H7 (cell line): ENCODE measurements around the gene STXBP4. TPM values are rescaled to one million over a fixed set of nuclear protein-coding genes. Genes with fewer than 3 reads are reported as not detected.
A peak's percentile ranks its signal among the peaks of the same experiment; 100 is the strongest.

Source experiments
- DNase-seq: peaks from one replicate; pipeline ENCODE4 v3.0.0; 2012
- H3K27me3 ChIP-seq: 2 replicates; pipeline ENCODE4 v1.6.0; 2011; ENCODE audit warnings: mild to moderate bottlenecking, low read length; ENCODE audit not compliant: control insufficient read depth, insufficient read depth
- H3K36me3 ChIP-seq: replicated peaks from 2 replicates; pipeline ENCODE4 v1.5.1; 2011; ENCODE audit warnings: low read length; ENCODE audit not compliant: control insufficient read depth, insufficient read depth
- H3K4me3 ChIP-seq: 2 replicates; pipeline ENCODE4 v1.5.1; 2011; ENCODE audit warnings: low read depth, mild to moderate bottlenecking, control low read depth, low read length, moderate library complexity; ENCODE audit not compliant: insufficient read depth
- total RNA-seq: library from RNA; depleted of rRNA; stranded (reverse); fragments of >200 nt; shearing (Covaris generic); gene quantifications from 2 replicates; pipeline ENCODE4 v1.2.3, GENCODE V29; 2014; rRNA removed

STXBP4 gene, protein sequence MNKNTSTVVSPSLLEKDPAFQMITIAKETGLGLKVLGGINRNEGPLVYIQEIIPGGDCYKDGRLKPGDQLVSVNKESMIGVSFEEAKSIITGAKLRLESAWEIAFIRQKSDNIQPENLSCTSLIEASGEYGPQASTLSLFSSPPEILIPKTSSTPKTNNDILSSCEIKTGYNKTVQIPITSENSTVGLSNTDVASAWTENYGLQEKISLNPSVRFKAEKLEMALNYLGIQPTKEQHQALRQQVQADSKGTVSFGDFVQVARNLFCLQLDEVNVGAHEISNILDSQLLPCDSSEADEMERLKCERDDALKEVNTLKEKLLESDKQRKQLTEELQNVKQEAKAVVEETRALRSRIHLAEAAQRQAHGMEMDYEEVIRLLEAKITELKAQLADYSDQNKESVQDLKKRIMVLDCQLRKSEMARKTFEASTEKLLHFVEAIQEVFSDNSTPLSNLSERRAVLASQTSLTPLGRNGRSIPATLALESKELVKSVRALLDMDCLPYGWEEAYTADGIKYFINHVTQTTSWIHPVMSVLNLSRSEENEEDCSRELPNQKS
- 6.0 and 10.3 TPM in 2 replicates for total RNA-seq

- Histone ChIP-seq H3K36me3 (peaks cover 2% of the 10 kb centered on the region; the same call in 1 of the 2 replicates), H3K4me3 (peak within 1 kb of the TSS; percentile 96), H3K27me3 (no peaks in the 10 kb centered on the region)
- peak; percentile 87 for DNase-seq
Measured at GRCh38 chr17:54968262-54968987, at the start of gene STXBP4, which contains the start of gene COX11. TSS of gene STXBP4 (plus strand) at chr17:54968765. CDS start at chr17:54986220, 17,455 bp downstream. TSS of gene COX11 (minus strand) at chr17:54968654. CDS start at chr17:54968646, 8 bp downstream.

- Histone ChIP-seq H3K27me3 (no peaks in the 10 kb centered on the region), H3K4me3 (no peak overlapping the region), H3K36me3 (peaks cover 12% of the 10 kb centered on the region)
- DNase-seq = no peak
Measured at GRCh38 chr17:54919425-54919824, 49.1 kb upstream of the STXBP4 start.

- Histone ChIP-seq H3K27me3 (no peaks in the 10 kb centered on the region), H3K4me3 (no peak overlapping the region), H3K36me3 (peaks cover 6% of the 10 kb centered on the region)
- DNase-seq = no peak
Measured at GRCh38 chr17:54920819-54921218, 47.7 kb upstream of the STXBP4 start.

DNA sequence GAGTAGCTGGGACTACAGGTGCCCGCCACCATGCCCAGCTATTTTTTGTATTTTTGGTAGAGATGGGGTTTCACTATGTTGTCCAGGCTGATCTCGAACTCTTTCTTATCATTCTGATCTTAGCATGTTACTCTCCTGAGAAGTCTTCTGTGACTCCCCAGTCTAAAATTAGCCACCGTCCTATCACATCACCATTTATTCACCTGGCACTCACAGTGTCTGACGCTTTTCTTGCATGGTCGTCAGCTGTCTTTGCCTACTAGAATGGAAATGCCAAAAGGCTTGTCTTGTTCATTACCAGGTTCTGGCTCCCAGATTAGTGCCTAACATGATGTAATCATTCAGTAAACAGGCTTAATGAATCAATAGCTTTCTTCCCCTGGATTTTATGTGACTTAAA is 44.2 kb upstream of the STXBP4 start:
- Histone ChIP-seq H3K27me3 (no peaks in the 10 kb centered on the region), H3K4me3 (no peak overlapping the region), H3K36me3 (peaks cover 4% of the 10 kb centered on the region)
- DNase-seq = no peak

DNA sequence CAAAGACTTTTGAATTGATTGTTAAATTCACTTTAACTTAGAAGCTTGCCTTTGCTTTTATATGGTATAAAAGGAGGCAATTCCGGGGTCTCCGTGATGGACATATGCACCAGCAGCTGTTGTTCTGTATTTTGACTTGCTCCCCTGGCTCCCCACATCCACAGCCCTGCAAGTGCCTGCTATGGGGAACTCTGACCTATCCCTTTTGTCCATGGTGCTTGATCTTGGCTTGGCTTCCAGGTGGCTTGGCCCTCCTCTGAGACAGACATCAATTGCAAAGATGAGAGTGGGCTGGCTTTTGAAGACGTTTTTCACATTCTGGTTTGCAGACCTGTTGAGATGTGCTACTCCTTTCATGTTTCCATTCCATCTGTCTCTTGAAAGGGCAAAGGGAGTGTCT is 41.0 kb upstream of the STXBP4 start:
- no peaks in the 10 kb centered on the region for H3K27me3 ChIP-seq
- peaks cover 6% of the 10 kb centered on the region for H3K36me3 ChIP-seq
- H3K4me3 ChIP-seq = no peak overlapping the region
- no peak for DNase-seq

DNA sequence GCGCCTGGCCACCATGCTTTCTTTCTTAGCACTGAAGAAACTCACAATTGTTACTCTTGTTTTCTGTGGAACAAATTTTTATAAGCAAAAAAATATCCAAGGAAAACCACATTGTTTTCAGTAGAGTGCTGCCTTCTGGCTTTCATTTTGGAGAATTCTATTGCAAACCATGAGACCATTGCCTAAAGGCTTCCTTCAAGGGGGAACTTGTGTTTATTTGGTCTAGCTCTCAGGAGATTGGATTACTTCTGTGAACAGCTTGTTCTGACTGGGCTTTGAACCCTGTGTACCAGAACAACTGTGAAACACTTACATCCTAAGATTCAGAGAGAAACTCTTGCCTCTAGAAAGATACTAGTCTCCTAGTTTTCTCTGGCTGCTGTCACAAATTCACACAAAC is 35.9 kb upstream of the STXBP4 start:
- no peak for DNase-seq
- Histone ChIP-seq H3K27me3 (no peaks in the 10 kb centered on the region), H3K36me3 (peaks cover 19% of the 10 kb centered on the region), H3K4me3 (no peak overlapping the region)

- Histone ChIP-seq H3K27me3 (no peaks in the 10 kb centered on the region), H3K36me3 (peaks cover 19% of the 10 kb centered on the region), H3K4me3 (no peak overlapping the region)
- DNase-seq = no peak
Measured at GRCh38 chr17:54933921-54934320, 34.6 kb upstream of the STXBP4 start.

- no peak for DNase-seq
- Histone ChIP-seq H3K4me3 (no peak overlapping the region), H3K36me3 (peaks cover 18% of the 10 kb centered on the region), H3K27me3 (no peaks in the 10 kb centered on the region)
Measured at GRCh38 chr17:54935471-54935870, 33.1 kb upstream of the STXBP4 start.

DNA sequence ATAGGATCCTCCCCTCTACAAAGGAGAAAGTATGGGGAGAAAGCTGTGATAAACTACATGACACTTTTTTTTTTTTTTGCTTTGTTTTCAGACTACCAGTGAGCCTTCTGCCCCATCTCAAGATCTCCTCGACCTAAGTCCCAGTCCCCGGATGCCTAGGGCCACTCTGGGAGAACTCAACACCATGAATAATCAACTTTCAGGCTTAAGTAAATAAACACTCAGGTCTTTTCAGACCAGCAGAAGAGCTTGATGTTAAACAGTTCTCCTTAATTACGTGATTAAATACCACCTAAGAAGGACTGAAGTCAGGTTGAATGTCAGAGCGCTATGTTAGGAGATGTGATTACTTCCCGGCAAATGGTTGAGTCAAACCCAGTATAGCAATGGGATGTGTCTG is 31.5 kb upstream of the STXBP4 start:
- H3K36me3 ChIP-seq = peaks cover 18% of the 10 kb centered on the region
- no peak overlapping the region for H3K4me3 ChIP-seq
- no peaks in the 10 kb centered on the region for H3K27me3 ChIP-seq
- no peak for DNase-seq

DNA sequence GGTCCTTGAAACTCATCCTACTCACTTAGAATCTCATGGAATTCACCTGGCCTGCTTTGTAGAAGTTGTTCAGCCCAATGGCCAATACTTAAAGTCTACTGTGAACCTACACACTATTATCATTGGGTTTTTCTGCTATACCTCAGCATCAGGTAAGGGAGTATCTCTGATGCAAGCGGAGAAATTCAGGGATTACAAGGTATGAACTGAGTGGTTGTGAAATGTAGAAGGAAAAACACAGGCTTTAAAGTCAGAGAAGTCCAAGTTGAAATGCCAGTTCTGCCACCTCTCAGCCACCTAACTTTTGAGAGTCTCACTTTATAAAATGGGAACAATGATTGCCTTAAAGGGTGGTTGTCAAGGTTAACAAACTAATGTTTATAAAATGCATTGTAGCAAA is 31.1 kb upstream of the STXBP4 start:
- no peak overlapping the region for H3K4me3 ChIP-seq
- peaks cover 18% of the 10 kb centered on the region for H3K36me3 ChIP-seq
- no peak for DNase-seq
- H3K27me3 ChIP-seq = no peaks in the 10 kb centered on the region

DNA sequence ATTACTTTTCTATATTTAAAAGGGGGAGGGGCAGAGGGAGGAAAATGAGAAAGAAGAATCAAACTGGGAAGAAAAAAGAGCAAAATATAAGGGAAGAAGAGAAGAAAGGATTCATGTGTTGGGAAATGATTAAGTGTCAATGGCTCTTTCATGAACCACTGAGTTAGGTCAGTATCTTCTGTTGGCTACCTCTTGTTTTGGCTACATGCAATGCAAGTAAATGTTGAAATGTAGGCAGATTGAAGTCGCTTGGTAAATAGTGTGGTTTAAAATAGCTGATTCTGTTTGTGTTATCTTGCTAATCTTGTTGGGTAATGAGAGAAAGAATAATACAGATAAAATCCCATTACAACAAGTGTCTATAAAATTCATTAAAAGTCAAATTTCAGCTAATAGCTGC is 27.3 kb upstream of the STXBP4 start:
- Histone ChIP-seq H3K36me3 (peaks cover 11% of the 10 kb centered on the region), H3K4me3 (no peak overlapping the region), H3K27me3 (no peaks in the 10 kb centered on the region)
- DNase-seq = no peak

DNA sequence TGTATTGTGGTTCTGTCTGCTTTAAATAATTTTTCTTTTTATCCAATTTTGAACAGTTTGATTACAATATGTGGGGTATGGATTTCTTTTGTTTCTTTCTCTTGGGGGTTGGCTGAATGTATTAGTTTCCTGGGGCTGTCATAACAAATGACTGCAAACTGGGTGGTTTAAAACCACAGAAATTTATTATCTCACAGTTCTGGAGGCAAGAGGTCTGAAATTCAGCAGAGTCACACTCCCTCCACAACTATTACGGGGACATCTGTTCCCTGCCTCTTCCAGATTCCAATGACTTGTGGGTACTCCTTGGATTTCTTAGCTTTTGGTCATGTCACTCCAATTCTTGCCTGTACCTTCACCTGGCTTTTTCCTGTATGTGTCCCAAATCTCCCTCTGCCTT is 23.8 kb upstream of the STXBP4 start:
- no peak for DNase-seq
- H3K4me3 ChIP-seq = no peak overlapping the region
- H3K27me3 ChIP-seq = no peaks in the 10 kb centered on the region
- H3K36me3 ChIP-seq = peaks cover 4% of the 10 kb centered on the region

DNA sequence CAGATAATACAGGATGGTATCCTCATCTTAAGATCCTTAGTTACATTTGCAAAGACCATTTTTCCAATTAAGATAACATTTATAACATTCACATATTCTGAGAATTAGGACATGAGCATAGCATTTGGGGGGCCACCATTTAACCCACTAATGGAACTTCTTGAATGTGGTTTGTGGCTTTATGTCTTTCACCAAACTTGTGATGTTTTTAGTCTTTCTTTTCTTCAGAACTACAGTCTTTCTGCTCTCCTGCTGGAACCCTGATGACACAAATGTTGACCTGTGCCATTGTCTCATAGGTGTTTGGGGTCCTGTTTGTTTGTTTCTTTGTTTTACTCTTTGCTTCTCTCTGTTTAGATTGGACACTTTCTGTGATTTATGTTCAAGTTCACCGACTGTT is 23.3 kb upstream of the STXBP4 start:
- Histone ChIP-seq H3K27me3 (no peaks in the 10 kb centered on the region), H3K36me3 (peaks cover 4% of the 10 kb centered on the region), H3K4me3 (no peak overlapping the region)
- DNase-seq = no peak

- DNase-seq = no peak
- peaks cover 4% of the 10 kb centered on the region for H3K36me3 ChIP-seq
- H3K27me3 ChIP-seq = no peaks in the 10 kb centered on the region
- no peak overlapping the region for H3K4me3 ChIP-seq
Measured at GRCh38 chr17:54945671-54946070, 22.9 kb upstream of the STXBP4 start.

DNA sequence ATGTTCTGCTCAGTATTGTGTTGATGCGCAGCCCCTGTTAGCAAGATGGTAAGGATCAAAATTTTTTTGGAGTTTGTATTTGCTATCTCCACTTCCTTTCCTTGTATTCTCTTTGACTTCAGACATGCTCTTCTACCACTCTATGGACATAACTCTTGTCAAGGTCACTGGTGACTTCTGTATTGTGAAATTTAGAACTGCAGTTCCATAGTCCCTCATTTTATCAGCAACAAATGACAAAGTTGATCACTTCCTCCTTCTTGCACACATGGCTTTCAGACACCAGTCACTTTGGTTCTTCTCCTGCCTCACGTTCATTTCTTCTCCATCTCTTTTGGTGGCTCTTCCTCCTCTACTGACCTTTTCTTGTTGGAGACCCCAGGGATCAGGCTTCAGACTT is 21.2 kb upstream of the STXBP4 start:
- Histone ChIP-seq H3K4me3 (no peak overlapping the region), H3K27me3 (no peaks in the 10 kb centered on the region), H3K36me3 (peaks cover 6% of the 10 kb centered on the region)
- DNase-seq = no peak
